Measurements from ENCODE around the gene KAZN.
"Not testable (repeated sequence)": the region's sequence is repeated elsewhere in the genome, so short reads cannot be mapped to it uniquely, and the experiment has no call there.

Gene KAZN

DNA sequence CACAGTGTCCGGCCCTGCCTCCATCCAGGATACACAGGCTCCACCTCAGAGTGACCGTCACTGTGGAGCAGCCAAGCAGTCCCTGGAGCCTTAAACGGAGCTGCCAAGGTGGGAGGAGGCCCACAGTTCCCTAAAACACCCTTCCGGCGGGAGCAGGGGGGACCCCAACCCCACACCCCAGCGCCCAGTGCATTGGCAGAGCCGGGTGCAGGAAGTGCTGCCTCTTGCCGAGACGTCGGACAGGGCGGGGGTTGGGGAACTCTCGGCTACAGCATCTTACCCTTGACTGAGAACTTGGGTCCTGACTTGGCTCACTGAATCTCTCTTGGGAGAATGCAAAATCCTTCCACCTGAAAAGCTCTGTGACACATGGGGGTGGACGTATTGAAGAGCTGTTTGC is 516.4 kb downstream of the KAZN start:
- no peak for DNase-seq (ENCODE audit: low read depth in 2 of 2)

DNA sequence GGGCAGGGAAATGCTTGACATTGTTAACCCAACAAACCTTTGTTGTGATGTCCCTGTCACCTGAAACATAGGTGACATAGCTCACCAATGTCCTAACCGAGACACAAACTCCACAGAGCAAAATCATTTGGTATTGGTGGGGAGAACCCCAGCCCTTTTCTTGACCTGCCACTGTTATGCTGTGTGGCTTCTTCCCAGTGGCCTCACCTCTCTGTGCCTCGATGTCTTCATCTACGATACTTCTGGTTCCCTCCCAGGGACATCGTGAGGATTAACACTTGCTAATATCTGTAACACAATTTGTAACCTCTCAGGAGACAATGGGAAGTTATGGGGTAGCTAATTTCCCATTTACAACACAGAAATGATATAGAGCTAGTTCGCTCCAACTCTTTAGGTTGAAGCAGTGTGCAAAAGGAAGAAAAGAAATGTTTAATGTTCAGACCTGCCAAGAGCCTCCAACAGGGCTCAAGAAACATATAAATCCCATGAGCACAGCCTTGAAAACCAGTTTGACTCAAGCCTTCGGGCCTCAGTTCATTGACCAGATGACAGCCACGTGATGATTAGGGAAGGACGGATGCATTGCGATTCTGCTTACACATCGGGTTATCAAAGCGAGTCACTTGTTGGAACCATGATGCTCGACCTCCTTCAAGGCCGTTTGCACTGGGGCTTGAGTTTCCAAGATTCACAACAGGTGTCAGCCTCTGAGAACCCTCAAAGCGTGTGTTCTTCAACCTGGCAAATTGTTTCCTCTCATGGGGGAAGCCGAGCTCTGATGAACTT is 517.3 kb downstream of the KAZN start:
- DNase-seq (ENCODE audit: low read depth in 2 of 2), result no peak

DNA sequence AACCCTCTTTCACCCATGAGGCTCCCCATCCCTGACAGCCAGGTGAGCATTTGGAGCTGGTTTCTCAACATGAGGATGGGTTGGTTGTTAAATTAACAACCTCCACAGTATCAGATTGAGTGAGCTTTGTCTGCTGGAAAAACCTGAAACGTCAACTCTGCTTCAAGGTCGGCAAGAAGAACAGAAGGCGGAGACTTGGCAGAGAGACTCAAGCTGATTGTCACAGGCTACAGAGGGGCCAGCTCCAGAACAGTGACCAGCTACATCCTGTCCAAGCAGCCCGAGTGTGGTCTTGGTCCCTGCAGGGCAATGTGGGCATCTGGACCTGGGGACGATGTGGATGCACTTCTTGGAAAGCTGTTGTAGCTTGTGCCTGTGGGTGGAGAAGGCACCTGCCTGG is 518.5 kb downstream of the KAZN start:
- no peak for DNase-seq (ENCODE audit: low read depth in 2 of 2)

DNA sequence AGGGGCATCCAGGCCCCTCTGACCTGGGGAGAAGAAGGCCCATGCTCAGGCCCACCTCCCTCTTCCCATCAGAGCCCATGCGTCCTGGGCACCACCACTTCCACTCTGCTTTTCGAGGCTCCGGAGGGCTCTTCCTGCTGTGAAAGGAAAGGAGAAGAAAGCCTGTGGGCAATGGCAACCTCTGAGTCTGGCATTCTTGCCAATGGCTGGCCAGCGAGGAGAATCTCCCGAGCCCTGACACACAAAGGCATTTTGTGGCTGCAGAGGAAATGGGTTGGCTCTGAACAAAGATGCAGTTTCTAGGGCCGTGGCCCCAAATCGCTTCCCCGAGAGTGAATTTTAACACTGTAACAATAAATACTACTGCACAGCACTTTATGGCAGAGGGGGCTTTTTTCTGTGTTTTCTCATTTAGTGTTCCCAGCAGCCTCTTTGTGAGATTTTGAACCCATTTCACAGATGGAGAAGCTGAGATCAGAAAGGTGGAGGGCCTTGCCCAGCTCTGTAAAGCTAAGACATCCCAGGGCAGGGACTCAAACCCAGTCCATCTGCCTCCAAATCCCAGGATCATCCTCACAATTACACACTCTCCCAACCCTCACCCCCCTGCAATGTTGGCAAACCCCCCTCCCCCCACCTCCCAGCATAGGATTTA is 519.3 kb downstream of the KAZN start:
- no peak for DNase-seq (ENCODE audit: low read depth in 2 of 2)

DNA sequence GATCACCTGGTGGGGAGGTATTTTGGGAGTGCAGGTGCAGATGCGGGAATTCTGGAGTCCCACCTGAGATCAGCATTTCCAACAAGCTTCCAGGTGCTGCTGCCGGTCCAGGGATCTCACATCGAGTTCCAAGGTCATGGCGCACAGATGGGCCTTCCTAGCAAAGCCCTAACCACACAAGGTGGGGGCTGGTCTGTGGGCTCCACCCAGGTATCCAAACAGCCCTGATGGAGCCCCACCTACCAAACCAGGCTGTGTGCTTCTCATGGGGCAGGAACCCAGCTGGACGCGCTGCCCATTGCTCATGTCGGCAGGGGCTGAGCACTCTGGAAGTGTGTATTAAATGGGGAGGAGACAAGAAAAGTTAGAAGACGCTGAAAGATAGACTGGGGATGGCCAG is 520.1 kb downstream of the KAZN start:
- DNase-seq (ENCODE audit: low read depth in 2 of 2), result no peak

DNA sequence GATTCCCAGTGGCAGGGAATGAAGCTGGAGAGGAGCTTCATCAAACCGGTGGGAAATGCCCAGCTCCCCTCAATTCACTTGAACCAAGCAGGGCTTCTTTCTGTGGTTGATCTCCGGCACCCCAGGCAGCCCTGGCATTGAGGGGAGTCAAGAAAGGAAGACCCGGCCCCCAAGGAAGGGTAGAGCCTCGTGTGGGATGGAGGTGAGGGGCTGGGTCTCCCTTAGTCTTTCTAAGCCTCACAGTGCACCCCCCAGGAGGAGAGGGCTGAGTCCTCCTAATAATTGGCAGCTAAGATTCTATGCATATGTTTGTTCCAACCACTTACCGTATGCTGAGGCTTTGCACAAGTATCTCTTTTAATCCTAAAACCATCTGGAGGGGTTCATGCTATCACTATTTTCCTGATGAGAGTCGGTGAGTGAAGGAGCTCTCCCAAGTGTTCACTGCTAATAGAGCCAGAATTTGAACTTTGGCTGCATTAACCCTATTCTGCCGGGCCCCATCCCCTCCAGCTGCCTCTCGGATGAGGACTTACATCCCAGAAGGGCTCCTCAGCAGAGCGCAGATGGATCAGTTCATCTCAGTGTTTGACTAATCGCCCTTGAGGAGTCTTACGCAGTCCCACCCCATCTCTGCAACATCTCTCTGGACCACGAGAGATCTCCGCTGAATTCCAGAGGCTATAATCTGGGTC is 521.9 kb downstream of the KAZN start:
- no peak for DNase-seq (ENCODE audit: low read depth in 2 of 2)

DNA sequence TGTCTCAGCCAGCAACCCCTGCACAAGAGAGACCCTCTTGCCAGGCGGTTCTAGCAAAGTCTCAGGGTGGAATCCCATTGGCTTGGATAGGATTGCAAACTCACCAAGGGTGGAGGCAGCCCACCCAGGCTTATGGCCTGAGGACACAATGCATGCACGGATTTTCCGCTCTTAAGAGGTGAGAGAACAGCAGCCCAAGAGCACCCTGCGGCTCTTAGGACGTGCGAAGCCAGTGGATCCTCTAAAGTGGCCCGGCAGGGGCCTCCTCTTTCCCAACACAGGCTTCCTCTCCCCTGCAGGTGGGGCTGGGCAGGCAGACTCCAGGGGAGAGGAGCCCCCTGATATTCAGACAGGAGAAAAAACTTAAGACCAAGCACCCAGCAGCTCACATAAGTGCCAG is 523.8 kb downstream of the KAZN start:
- no peak for DNase-seq (ENCODE audit: low read depth in 2 of 2)

DNA sequence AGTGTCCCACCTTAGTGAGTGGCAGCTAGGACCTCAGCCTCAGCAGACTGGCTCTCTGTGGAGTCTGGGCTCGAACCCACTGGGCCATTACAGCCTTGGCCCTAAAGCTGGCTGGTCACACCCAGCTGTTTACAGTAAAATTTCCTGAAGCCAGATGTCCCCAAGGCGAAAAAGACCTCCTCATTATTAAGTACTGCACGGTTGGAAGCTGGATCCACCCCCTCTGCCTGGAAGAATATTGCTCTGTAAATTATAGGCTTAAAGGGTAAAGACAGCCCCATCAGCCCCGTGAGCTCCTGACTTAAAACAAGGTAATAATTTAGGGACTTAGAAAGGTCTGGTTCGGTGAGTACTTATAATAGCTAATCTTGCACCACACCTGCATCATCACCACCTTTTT is 524.8 kb downstream of the KAZN start:
- no peak for DNase-seq (ENCODE audit: low read depth in 2 of 2)

DNA sequence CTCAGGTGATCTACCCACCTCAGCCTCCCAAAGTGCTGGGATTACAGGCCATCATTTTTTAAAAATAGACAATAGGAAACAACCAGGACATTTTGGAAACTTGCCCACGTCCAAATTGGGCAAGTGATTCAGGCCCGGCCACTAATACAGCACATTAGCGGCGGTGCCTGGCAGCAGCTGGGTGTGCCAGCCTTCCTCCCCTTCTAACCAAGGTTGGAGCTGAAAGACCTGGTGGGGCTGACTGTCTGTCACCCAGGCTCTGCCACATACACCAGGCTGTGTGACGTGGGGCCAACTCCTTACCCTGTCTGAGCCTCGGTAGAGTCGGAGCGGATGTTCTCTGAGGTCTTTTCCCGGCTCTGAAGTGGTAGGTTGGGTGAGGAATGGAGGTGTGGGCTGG is 525.4 kb downstream of the KAZN start:
- no peak for DNase-seq (ENCODE audit: low read depth in 2 of 2)

DNA sequence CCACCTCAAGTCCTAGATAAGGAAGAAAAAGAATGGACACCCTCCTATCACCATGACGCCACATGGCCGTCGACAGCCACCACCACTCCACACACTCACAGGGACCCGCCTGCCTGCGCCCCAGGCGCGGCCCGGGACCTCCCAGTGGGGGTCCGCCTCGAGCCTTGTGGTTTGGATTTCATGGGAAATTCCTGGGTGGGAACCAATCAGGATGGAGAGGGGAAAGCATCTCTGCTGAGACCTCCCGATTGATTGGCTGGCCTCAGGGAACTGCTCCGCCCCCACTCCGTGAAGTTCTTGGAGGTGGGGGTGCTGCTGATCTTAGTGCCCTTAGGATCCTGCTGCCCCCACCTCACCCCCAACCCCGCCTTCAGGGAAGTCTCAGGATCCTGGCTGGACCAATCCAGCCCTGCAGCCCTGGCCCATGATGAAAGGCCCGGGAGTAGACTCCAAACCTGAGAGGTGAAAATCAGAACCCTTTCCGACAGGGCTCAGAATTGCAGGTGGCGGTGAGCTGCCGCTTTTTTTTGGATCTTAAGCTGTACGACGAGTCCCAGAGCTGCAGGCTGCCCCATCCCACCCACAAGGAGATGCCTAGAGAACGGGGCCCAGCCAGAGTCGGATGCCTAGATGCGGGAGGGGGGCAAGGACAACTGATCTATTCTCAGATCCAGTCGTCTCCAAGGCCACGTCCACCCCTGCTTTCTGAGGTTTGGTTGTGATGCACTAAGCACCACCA is 526.0 kb downstream of the KAZN start:
- no peak for DNase-seq (ENCODE audit: low read depth in 2 of 2)

DNA sequence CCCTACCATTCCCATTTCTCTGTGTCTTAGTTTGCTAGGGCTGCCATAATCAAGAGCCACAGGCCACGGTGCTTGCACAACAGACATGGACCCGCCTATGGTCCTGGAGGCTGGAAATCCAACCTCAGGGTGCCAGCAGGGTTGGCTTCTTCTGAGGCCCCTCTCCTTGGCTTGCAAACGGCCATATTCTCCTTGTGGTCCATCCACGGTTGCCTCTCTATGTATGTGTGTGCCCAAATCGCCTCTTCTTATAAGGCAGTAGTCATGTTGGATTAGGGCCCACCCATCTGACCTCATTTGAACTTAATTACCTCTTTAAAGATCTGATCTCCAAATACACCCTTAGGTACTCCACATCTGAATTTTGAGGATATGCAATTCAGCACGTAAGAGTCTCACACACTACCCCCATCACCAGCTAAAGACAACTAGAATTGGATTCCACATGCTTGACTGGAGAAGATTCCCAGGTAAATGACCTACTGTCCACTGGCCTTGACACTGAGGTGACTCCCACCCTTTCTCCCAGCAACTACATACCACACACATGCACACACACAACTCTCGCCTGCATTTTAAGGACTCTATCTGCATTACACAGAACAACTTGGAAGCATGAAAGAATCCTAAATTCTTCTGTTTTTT is 526.7 kb downstream of the KAZN start:
- no peak for DNase-seq (ENCODE audit: low read depth in 2 of 2)

DNA sequence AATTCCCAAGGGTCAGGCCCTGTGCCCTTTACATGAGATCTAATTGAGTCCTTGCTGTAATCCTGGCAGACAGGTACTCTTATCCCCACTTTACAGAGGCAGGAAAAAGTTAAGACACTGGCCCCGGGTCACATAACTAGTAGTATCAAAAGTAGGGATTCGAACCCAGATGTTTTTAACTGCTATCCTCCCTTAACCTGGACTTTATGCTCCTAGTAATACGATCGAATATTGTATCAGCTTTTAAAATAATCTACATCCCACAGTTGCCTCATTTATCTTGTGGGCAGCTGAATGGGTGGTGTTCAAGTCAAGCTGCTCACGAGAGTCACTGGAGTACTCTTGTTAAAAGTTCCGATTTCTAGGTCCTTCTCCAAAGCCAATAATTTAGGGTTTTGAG is 529.6 kb downstream of the KAZN start:
- no peak for DNase-seq (ENCODE audit: low read depth in 2 of 2)

DNA sequence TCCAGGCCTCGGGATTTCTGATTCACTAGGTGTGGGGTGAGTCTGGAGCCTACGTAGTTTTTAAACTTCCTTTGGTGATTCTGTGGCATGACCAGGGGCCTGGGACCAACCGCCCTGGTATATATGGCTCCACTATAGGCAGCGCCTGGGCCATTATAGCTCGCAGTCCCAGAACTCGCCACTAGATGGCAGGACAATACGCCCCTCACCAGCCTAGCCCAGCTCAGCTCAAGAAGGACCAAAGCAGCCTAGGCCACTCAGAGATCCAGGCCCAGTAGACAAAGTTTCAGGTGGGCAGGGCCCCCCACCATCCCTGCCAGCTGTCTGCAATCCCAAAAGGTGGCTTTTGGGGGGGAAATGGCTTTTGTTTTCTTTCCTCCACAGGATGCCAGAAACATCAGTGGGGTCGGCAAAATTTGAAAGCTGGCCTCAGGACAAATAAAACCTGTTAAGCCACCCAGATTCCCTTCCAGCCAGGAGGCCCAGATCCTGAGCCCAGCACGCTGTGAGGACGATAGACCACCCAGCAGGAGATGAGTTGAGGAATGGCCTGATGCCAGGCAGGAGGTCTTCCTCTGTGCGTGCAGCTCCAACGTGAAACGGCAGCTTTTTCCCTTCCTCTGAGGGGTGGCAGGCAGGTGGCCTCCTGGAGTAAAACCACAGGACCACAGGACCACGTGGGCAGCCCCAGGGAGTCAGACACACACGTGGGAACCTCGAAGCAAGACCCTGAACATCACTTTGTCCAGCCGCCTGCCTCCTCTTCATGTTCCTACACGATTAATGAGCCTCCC is 530.2 kb downstream of the KAZN start:
- peak; percentile 33 to 36 for DNase-seq (ENCODE audit: low read depth in 2 of 2)

DNA sequence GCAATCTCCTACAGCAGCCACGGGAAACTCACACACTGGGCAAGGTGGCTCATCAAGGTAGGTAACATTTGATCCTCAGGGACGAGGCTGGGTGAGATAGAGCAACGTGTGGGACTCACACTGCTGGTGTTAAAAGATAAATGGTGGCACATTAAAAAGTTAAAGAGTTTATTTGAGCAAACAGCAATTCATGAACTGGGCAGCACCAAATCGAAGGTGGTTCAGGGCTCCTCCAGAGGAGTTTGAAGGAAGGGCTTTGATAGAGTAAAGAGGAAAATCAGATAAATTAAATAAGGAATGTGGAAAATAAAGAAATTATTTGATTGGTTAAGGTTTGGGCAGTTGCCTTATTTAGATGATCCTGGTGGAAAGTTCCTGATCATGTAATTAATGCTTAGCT is 531.5 kb downstream of the KAZN start:
- DNase-seq (ENCODE audit: low read depth in 2 of 2), result no peak

DNA sequence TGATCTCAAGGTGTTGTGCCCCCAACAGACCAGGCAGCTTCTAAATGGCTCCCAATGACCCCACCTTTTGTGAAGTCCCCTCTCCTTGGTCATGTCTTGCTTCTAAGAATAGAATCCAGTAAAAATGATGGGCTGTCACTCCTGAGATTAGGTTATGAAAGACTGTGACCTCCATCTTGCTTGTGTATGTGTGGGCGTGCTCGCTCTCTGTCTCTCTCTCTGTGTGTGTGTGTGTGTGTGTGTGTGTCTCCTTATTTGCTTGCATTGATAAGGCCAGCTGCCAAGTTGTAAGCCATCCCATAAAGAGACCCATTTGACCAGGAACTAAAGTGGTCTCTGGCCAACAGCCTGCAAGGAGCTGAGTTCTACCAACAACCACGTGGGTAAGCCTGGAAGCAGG is 532.1 kb downstream of the KAZN start:
- DNase-seq (ENCODE audit: low read depth in 2 of 2), result no peak

DNA sequence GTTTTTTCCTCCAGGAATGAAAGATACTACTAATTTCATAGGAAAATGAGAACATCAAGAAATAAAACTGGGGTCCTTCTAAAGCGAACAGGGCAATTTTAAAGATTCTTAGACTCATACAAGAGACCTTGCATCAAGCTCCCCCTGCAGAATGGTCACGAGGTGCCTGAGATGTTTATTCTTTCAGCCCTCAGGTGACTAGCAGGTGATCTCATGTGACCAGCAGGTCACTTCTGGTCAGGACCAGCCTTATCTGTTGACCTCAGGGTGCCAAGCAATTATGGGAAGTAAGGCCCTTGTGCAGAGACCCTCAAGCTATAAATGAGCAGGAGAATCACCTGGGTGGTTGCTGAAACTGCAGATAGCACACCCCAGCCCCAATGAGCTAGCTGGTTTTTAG is 534.5 kb downstream of the KAZN start:
- no peak for DNase-seq (ENCODE audit: low read depth in 2 of 2)

DNA sequence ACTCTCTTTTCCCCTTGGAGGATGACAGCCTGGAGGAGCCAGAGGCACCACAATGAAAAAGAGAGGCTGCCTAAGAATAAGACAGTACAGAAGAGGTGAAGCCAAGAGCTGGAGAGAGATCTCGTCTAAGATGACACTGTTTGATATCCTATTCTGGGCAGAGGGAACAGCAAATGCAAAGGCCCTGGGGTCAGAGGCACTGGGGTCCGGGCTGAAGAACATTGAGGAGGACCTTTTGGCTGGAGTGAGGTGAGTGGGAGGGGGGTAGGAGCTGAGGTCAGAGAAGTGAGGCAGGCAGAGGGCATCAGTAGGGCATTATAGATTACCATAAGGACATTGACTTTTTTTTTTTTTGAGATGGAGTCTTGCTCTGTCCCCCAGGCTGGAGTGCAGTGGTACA is 535.8 kb downstream of the KAZN start:
- no peak for DNase-seq (ENCODE audit: low read depth in 2 of 2)

DNA sequence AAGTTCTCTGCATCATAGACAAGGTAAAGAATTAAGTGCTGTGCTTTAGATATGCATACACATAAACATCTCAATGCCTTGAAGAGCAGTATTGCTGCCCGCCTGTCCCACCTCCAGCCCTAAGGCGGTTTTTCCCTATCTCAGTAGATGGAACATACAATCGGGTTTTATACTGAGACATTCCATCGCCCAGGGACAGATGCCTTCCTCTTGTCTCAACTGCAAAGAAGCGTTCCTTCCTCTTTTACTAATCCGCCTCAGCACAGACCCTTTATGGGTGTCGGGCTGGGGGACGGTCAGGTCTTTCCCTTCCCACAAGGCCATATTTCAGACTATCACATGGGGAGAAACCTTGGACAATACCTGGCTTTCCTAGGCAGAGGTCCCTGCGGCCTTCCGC is 537.1 kb downstream of the KAZN start:
- not testable (repeated sequence) for DNase-seq (ENCODE audit: low read depth in 2 of 2)

DNA sequence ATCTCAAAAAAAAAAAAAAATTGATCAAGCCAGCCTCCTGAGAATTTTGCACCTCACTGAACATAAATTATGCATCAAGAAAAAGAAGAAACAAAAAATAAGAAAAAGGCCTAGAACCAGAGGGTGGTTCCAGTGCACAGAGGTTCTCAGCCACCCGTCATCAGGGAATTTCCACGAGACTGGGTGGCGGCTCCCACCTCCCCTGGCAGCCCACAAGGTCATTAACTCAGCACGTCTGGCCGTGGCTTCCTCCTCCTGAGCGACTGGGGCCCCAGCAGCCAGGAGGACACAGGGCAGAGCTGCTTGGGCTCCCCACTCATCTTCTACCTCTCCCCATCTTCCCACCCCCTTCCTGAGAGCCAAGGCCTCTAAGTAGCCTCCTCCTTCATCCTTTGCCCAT is 539.3 kb downstream of the KAZN start:
- DNase-seq (ENCODE audit: low read depth in 2 of 2), result no peak

DNA sequence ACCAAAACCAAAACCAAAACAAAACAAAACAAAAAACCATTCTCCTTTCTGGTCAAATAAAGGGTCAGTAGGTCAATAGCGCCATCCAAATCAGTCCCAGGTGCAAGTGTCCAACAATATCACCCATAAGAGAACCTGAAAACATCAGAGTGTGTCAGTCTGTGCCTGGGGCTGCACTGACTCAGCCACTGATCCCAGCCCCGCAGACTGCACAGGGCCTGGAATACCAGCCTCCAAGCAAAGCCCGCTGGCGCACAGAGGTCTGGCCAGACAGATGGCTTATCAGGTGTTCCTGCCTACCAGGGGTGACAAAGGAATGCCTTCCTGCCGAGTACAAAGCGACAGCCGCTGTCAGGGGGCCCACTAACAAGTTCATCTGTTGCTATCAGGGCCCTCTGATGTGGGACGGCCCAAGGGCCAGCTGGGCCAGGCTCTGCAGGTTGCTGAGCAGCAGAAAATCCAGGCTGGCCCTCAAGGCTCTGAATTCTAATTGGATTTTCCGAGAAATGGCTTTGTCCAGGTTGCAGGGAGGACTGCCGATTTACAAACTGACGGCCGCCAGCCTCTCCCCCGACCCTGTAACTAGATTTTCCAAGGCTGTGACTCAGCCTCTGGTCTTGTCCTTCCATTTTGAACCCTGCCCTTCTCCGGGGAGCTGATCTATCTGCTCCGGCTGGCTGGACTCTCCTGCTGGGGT is 541.3 kb downstream of the KAZN start:
- no peak for DNase-seq (ENCODE audit: low read depth in 2 of 2)
